ENCODE data around the gene KDM4B.

KDM4B gene

DNA sequence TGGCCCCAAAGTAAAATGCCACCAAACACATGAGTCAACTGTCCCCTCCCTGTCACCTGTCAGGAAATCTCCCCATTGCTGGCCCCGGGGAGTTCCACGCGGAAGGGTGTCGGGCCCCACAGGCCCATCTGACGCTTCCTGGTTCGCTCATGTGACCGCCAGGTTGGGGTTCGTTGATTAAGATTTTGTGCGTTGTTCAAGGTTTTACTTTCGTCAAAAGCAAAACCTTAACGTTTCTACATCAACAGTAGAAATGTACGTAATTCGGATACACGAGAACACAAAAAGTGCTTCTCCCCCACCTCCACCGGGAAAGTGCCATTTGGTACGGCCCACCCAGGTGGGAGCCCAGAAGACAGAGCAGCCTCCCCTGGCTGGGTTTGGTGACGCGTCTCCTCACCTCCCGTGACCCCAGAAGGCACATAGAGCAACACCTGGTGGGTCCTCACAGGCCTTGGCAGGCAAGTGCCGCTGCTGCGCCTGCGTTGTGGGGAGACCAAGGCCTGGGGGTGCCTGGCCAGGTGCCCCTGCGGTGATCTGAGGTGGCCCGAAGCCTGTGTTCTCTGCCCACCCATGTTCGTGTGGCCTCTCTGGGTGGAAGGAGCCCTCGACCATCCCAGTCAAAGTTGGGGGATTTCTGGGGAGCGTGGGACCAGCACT lies 161.6 kb downstream of the KDM4B start:
- no peak for FAIRE-seq

DNA sequence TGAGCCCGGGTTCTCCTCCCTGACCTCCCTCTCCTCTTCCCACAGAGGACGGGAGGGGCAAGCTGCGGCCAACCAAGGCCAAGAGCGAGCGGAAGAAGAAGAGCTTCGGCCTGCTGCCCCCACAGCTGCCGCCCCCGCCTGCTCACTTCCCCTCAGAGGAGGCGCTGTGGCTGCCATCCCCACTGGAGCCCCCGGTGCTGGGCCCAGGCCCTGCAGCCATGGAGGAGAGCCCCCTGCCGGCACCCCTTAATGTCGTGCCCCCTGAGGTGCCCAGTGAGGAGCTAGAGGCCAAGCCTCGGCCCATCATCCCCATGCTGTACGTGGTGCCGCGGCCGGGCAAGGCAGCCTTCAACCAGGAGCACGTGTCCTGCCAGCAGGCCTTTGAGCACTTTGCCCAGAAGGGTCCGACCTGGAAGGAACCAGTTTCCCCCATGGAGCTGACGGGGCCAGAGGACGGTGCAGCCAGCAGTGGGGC lies 162.2 kb downstream of the KDM4B start:
- no peak for FAIRE-seq
- DNase-seq (ENCODE audit: insufficient read length, low spot score) = no peak

More for the DNA sequence above, 161.6 kb downstream of the KDM4B start:
- no peak for DNase-seq (ENCODE audit: insufficient read length, low spot score)

DNA sequence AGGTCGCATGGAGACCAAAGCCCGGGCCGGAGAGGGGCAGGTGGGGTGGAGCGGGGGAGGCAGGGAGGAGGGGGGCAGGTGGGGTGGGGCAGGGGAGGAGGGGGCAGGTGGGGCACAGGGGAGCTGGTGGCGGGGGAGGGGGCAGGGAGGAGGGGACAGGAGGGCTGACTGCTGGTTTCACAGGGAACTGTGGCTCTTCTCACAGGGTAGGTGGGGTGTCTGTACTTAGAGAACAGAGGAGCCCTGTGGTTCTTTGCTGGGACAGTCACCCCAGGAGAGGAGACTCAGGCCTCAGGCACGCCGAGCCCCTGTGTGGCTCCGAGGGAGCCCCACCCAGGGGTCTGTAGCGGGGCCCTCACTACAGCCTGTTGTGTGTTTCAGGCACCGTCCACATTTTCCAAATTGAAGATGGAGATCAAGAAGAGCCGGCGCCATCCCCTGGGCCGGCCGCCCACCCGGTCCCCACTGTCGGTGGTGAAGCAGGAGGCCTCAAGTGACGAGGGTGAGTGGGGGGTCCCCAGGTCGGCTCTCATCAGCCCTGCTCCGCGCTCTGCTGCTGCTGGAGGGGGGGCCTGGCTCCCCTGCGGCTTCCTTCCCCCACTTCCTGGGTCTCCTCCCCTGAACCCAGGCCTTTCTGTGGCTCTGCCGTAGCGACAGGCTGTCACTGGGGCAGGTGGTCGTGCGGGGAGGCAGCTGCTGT lies 162.7 kb downstream of the KDM4B start:
- FAIRE-seq (no peak), DNase-seq (ENCODE audit: insufficient read length, low spot score) (no peak)

GRCh38 chr19:5132206-5132560 lies 163.3 kb downstream of the KDM4B start:
- FAIRE-seq (no peak), DNase-seq (ENCODE audit: insufficient read length, low spot score) (no peak)

DNA sequence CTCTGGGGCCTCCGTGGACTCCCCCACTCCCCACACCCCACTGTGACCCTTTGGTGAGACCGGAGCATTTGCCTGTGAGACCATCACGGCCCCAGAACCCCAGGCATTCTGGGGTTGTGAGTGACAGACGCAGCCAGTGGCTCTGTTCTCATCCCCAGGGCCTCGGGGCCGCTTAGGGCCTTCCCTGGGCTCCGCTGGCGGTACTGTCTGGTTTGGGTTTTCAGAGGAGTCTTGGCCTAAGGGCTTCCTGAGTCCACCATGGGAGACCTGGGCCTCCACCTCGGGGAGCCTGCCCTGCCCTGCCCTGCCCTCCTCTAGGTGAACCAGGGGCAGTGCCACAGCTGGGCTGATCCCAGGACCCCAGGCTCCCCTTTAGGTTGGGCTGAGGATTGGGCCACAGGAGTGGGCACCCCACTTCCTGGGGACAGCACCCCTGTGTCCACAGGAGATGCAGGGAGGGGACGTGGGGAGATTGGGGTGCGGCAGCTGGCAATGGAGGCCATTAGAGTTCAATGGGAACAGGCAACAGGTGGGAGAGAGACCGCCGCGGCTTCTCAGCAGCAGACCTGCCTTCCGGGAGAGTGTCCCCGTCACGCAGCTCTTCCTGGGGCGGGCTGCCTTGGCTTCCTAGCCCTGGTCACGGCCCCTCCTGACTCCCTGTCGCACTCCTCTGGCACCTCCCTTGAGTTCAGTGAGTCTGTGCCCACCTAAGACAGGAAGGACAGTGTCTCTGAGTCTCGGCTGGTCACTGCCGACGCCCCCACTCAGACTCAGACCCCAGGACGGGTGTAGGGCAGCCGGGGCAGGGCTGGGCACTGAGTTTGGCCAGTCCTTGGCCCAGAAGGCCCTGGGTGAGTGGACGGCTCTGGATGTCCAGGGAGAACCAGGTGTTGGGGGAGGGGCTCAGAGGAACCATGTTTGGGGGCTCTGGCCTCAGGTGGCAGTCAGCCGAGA lies 164.1 kb downstream of the KDM4B start:
- DNase-seq (ENCODE audit: insufficient read length, low spot score) (no peak), FAIRE-seq (no peak)

GRCh38 chr19:5133986-5134595 lies 165.2 kb downstream of the KDM4B start:
- DNase-seq (ENCODE audit: insufficient read length, low spot score) (no peak), FAIRE-seq (no peak)

DNA sequence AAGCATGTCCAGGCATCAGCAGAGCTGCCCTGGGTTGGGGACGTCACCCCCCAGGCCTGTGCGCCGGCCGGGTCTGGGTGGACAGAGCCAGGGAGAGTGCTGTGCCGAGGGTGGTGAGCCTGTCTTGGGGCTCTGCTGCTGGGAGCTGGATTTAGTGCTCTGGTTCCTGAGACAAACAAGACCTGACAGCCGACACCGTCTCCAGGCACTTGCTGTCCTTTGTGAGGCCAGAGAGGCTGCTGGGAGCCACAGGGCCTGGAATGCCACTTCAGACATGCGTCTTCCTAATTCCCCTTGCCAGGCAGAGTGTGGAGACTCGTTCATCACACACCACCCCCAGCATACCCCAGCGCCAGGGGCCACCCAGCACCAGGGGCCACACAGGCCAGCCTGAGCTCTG lies 165.8 kb downstream of the KDM4B start:
- FAIRE-seq (no peak), DNase-seq (ENCODE audit: insufficient read length, low spot score) (no peak)

- DNase-seq (ENCODE audit: insufficient read length, low spot score) (no peak), FAIRE-seq (no peak)
These were observed 167.4 kb downstream of the KDM4B start for GRCh38 chr19:5136073-5136855.

DNA sequence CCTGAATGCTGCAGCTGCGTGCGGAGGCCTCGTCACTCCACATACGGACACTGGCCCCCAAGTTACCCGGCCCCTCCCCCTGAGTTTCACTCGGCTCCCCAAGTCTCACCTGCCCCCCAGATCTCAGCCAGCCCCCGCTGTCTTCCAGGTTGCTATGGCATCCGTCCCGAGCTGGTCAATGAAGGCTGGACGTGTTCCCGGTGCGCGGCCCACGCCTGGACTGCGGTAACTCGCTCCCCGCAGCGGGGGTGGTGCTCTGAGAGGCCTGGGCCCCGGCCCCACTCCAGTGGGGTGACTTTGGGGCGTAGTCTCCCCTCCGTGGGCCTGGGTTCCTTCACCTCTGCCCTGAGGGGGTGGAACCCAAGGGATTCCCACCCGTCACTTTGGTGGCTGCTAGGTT lies 168.2 kb downstream of the KDM4B start:
- no peak for DNase-seq (ENCODE audit: insufficient read length, low spot score)
- no peak for FAIRE-seq

DNA sequence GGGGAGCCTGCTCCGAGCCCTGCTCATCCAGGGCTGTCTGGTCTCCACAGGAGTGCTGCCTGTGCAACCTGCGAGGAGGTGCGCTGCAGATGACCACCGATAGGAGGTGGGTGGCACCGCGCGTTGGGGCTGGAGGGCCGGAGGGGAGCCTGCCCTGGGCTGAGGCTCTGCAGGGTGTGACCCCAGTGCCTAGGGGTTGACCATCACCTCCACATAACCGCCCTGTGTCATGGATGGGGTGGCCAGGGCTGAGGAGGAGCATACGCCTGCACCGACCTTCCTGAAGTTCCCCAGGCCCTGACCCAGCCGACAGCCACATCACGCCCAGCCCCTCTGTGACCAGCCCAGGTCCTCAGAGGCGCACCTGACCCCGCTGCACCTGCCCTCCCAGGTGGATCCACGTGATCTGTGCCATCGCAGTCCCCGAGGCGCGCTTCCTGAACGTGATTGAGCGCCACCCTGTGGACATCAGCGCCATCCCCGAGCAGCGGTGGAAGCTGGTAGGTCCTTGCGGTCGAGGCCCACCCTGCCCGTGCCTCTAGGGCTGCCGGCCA lies 168.7 kb downstream of the KDM4B start:
- FAIRE-seq = no peak
- DNase-seq (ENCODE audit: insufficient read length, low spot score) = no peak

DNA sequence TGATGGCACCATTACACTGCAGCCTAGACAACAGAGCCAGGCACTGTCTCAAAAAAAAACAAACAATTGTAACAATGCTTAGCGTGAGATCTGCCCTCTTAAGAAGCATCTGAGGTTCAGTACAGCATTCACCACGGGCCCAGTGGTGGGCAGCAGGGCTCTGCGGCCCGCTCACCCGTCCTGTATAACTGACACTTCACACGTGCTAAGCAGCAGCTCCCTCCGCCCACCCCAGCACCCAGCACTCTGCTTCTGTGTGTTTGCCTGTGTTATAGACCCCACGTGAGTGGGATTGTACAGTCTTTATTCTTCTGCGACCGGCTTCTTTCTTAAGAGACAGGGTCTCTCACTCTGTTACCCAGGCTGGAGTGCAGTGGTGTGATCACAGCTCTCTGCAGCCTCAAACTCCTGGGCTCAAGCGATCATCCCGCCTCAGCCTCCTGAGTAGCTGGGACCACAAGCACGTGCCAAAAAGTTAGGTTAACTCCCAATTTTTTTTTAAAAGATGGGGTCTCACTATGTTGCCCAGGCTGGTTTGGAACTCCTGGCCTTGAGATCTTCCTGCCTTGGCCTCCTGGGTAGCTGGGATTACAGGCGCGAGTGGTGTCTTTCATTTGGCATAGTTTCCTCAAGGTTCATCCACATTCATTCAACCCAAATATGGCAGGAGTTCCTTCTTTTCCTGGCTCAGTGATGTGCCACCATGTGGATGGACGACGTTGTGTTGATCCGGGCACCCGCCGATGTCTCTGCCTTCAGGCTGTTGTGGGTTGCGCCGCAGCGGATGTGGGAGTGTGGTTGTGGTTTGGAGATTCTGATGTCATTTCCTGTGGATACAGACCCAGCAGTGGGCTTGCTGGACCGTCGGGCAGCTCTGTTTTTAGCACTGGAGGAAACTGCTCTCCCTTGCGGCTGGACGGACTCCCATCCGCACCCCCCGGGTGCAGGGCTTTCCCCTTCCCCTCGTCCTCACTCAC lies 170.0 kb downstream of the KDM4B start:
- FAIRE-seq (peak; percentile 75), DNase-seq (ENCODE audit: insufficient read length, low spot score) (peak; percentile 68)

GRCh38 chr19:5139583-5140325 lies 170.8 kb downstream of the KDM4B start:
- FAIRE-seq = no peak
- no peak for DNase-seq (ENCODE audit: insufficient read length, low spot score)

DNA sequence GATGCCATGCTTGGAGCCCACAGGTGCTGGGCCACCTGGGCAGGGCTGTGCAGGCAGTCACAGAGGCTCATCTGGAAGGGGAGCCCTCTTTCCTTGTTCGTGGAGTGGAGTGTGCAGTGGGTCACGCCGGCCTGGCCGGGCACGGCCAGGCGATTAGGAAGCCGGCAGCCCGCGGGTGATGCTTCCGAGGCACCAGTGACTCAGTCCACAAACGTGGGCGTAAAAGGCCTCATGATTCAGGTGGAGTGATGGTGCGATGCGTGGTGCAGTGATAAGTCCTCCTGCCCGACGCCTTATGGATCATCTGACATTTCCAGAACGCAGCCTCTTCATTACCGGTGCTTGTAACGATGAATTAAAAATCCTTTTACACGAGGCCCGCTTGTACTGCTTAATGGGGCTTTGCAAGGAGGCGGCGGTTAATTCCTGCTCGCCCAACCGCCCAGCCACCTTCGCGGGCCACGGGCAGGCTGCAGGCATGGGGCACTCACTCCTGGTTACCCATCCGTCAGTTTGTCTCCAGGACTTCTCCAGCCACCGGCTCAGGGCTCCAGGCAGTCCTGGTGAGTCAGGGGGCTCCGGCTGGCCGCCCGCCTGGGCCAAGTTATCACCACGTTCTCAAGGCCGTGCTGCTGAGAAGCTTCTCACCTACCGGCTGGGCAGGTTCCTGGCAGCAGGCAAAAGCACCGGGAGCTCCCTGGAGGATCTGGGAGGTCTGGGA lies 172.4 kb downstream of the KDM4B start:
- DNase-seq (ENCODE audit: insufficient read length, low spot score) (no peak), FAIRE-seq (no peak)

GRCh38 chr19:5141850-5142724 lies 173.2 kb downstream of the KDM4B start:
- DNase-seq (ENCODE audit: insufficient read length, low spot score) = no peak
- no peak for FAIRE-seq

GRCh38 chr19:5142725-5143097 lies 173.8 kb downstream of the KDM4B start:
- FAIRE-seq (no peak), DNase-seq (ENCODE audit: insufficient read length, low spot score) (no peak)

Data from HTR-8/SVneo (cell line).